IMR-90 (cell line): ENCODE results near the gene CD274. TPM values are rescaled to one million over a fixed set of nuclear protein-coding genes. Genes with fewer than 3 reads are reported as not detected.
A peak's percentile ranks its signal among the peaks of the same experiment; 100 is the strongest.

Experiments
- ATAC-seq: fragments of 200-7000 bp; cut with Tn5 transposase; 2 replicates; pipeline ENCODE4 v1.9.1; 2020; ENCODE audit warnings: low read depth, mild to moderate bottlenecking, moderate library complexity
- BruUV-seq: library from RNA; stranded (reverse); fragments of 400-500 nt; replicated peaks from 2 replicates; lab custom pipeline; 2021; lab: Mats Ljungman, UMichigan
- CTCF ChIA-PET: fragments of 300-600 bp; formaldehyde crosslinking; extraction: SDS; loops from one replicate; lab custom pipeline; 2021; ENCODE audit warnings: antibody characterized with exemption; lab: Yijun Ruan, JAX
- POLR2A ChIA-PET: fragments of 300-600 bp; sonication (Branson Sonifier 250); formaldehyde crosslinking; loops from one replicate; lab custom pipeline; 2022; ENCODE audit warnings: antibody characterized with exemption; ENCODE audit not compliant: unreplicated experiment; lab: Charles Lee
- DNase-seq: peaks from one replicate; pipeline ENCODE4 v3.0.0; 2013
- H2AFZ ChIP-seq: replicated peaks from 2 replicates; pipeline ENCODE3; 2013; ENCODE audit warnings: low read length, mild to moderate bottlenecking; ENCODE audit not compliant: poor library complexity
- H2AK5ac ChIP-seq: 2 replicates; pipeline ENCODE4 v1.6.1; 2013; ENCODE audit warnings: low read depth, low read length, inconsistent platforms
- H2AK9ac ChIP-seq: replicated peaks from 2 replicates; pipeline ENCODE3; 2013; ENCODE audit warnings: mild to moderate bottlenecking, low read depth, low read length, moderate library complexity; ENCODE audit not compliant: poor library complexity
- H2BK120ac ChIP-seq: 2 replicates; pipeline ENCODE4 v1.6.1; 2013; ENCODE audit warnings: low read depth, low read length, inconsistent platforms
- H2BK15ac ChIP-seq: 3 replicates; pipeline ENCODE4 v1.6.1; 2013; ENCODE audit warnings: low read depth, low read length, inconsistent platforms
- H2BK20ac ChIP-seq: 2 replicates; pipeline ENCODE4 v1.6.1; 2013; ENCODE audit warnings: low read depth, mild to moderate bottlenecking, inconsistent platforms, low read length, moderate library complexity
- H2BK5ac ChIP-seq: 2 replicates; pipeline ENCODE4 v1.6.1; 2013; ENCODE audit warnings: mild to moderate bottlenecking, low read depth, low read length, inconsistent platforms; ENCODE audit not compliant: poor library complexity, severe bottlenecking
- H3K14ac ChIP-seq: replicated peaks from 2 replicates; pipeline ENCODE4 v1.6.1; 2013; ENCODE audit warnings: low read depth, low read length, inconsistent platforms
- H3K18ac ChIP-seq: 2 replicates; pipeline ENCODE4 v1.6.1; 2013; ENCODE audit warnings: low read depth, low read length, control low read depth
- H3K23ac ChIP-seq: 2 replicates; pipeline ENCODE4 v1.6.1; 2013; ENCODE audit warnings: low read depth, low read length, inconsistent platforms
- H3K27ac ChIP-seq: 2 replicates; pipeline ENCODE4 v1.5.1; 2013; ENCODE audit warnings: mild to moderate bottlenecking, control low read depth, low read length; ENCODE audit not compliant: insufficient read depth
- H3K27me3 ChIP-seq: 2 replicates; pipeline ENCODE4 v1.6.1; 2013; ENCODE audit warnings: low read length; ENCODE audit not compliant: control insufficient read depth, insufficient read depth
- H3K36me3 ChIP-seq: 2 replicates; pipeline ENCODE4 v1.6.1; 2013; ENCODE audit warnings: low read length, mixed read lengths; ENCODE audit not compliant: control insufficient read depth, insufficient read depth
- H3K4ac ChIP-seq: 2 replicates; pipeline ENCODE4 v1.6.1; 2013; ENCODE audit warnings: low read depth, low read length, inconsistent platforms
- H3K4me1 ChIP-seq: 2 replicates; pipeline ENCODE4 v1.6.1; 2013; ENCODE audit warnings: low read length, mixed read lengths; ENCODE audit not compliant: control insufficient read depth, insufficient read depth
- H3K4me2 ChIP-seq: 2 replicates; pipeline ENCODE4 v1.6.1; 2013; ENCODE audit warnings: low read depth, mild to moderate bottlenecking, control low read depth, low read length, moderate library complexity
- H3K4me3 ChIP-seq: 2 replicates; pipeline ENCODE4 v1.5.1; 2013; ENCODE audit warnings: low read depth, mild to moderate bottlenecking, control low read depth, low read length, moderate library complexity; ENCODE audit not compliant: insufficient read depth
- H3K56ac ChIP-seq: 2 replicates; pipeline ENCODE4 v1.6.1; 2013; ENCODE audit warnings: low read length, inconsistent platforms; ENCODE audit not compliant: insufficient read depth; ENCODE audit errors: extremely low read depth
- H3K79me1 ChIP-seq, 2 experiments: 2 replicates each; pipeline ENCODE4 v1.6.1; 2013; ENCODE audit warnings: low read length in 2 of 2, inconsistent platforms in 1 of 2, low read depth in 1 of 2
- H3K9ac ChIP-seq: 2 replicates; pipeline ENCODE4 v1.6.1; 2013; ENCODE audit warnings: low read depth, low read length, control low read depth
- H3K9me1 ChIP-seq: 2 replicates; pipeline ENCODE4 v1.6.1; 2013; ENCODE audit warnings: low read length, inconsistent platforms; ENCODE audit not compliant: insufficient read depth
- H3K9me3 ChIP-seq: 2 replicates; pipeline ENCODE4 v1.6.1; 2013; ENCODE audit warnings: low read length; ENCODE audit not compliant: control insufficient read depth, insufficient read depth
- H4K20me1 ChIP-seq: 2 replicates; pipeline ENCODE4 v1.6.1; 2013; ENCODE audit warnings: low read length, inconsistent platforms; ENCODE audit not compliant: insufficient read depth
- H4K5ac ChIP-seq: 2 replicates; pipeline ENCODE4 v1.6.1; 2013; ENCODE audit warnings: mild to moderate bottlenecking, low read depth, low read length, control low read depth
- H4K8ac ChIP-seq, 2 experiments: 2 replicates each; pipeline ENCODE4 v1.6.1; 2013; ENCODE audit warnings: low read depth in 2 of 2, low read length in 2 of 2, control low read depth in 1 of 2, inconsistent platforms in 1 of 2
- H4K91ac ChIP-seq: 2 replicates; pipeline ENCODE4 v1.6.1; 2013; ENCODE audit warnings: low read depth, low read length, inconsistent platforms; ENCODE audit not compliant: insufficient read depth
- CEBPB ChIP-seq: IDR thresholded peaks from 2 replicates; pipeline ENCODE4 v1.6.1; 2012; ENCODE audit warnings: low read depth, low read length, improper control_type of control experiment
- CHD1 ChIP-seq: IDR thresholded peaks from 2 replicates; pipeline ENCODE4 v1.6.1; 2012; ENCODE audit warnings: low read depth, low read length, improper control_type of control experiment
- CTCF ChIP-seq: conservative IDR thresholded peaks from 2 replicates; pipeline ENCODE4 v1.5.1; 2012; ENCODE audit warnings: mild to moderate bottlenecking, low read depth, low read length, improper control_type of control experiment
- ELK1 ChIP-seq: fragments of 150-350 bp; IDR thresholded peaks from 2 replicates; pipeline ENCODE4 v1.6.1; 2016; ENCODE audit warnings: low read depth, mild to moderate bottlenecking, low read length, moderate library complexity, borderline replicate concordance
- FOS ChIP-seq: fragments of 150-350 bp; IDR thresholded peaks from 2 replicates; pipeline ENCODE4 v1.6.1; 2016; ENCODE audit warnings: low read depth, low read length
- MAFK ChIP-seq: IDR thresholded peaks from 2 replicates; pipeline ENCODE4 v1.6.1; 2012; ENCODE audit warnings: low read depth, low read length, improper control_type of control experiment
- MAZ ChIP-seq: IDR thresholded peaks from 2 replicates; pipeline ENCODE4 v1.6.1; 2012; ENCODE audit warnings: low read depth, mild to moderate bottlenecking, low read length, improper control_type of control experiment, moderate library complexity, borderline replicate concordance
- NFE2L2 ChIP-seq: fragments of 150-350 bp; IDR thresholded peaks from 2 replicates; pipeline ENCODE4 v1.6.1; 2016; ENCODE audit warnings: low read depth, mild to moderate bottlenecking, low read length
- RAD21 ChIP-seq: IDR thresholded peaks from 2 replicates; pipeline ENCODE4 v1.6.1; 2012; ENCODE audit warnings: low read length, improper control_type of control experiment
- RFX5 ChIP-seq: IDR thresholded peaks from 2 replicates; pipeline ENCODE4 v1.8.0; 2012; ENCODE audit warnings: low read depth, mild to moderate bottlenecking, low read length, moderate library complexity
- USF2 ChIP-seq: fragments of 150-350 bp; IDR thresholded peaks from 2 replicates; pipeline ENCODE4 v1.6.1; 2017; ENCODE audit warnings: mild to moderate bottlenecking, antibody characterized with exemption, low read length, low read depth
- WGBS, 2 experiments: methylation state at CpG; one replicate each; pipeline versions ENCODE4 v1.1.5 to v1.1.7; 2013; ENCODE audit warnings: missing lambda C conversion rate in 2 of 2; ENCODE audit not compliant: insufficient read length in 1 of 2; ENCODE audit errors: extremely low coverage in 2 of 2; 5-methylcytosine and 5-hydroxymethylcytosine counted together
- dilution Hi-C: fragments of 300-500 bp; cut with HindIII; formaldehyde crosslinking; loops from one replicate; pipeline ENCODE4 v1.14.3; 2018; ENCODE audit warnings: low sequenced_read_pairs; ENCODE audit not compliant: unreplicated experiment
- in situ Hi-C: fragments of 300-500 bp; cut with MboI; formaldehyde crosslinking; loops from 3 replicates; pipeline ENCODE4 v1.14.3; 2019; ENCODE audit warnings: low sequenced_read_pairs, inconsistent platforms, mixed read lengths
- intact Hi-C: fragments of 100-400 bp; cut with micrococcal nuclease; formaldehyde crosslinking; loops from 2 replicates; pipeline ENCODE4 v1.10.0; 2022
- polyA plus RNA-seq, 3 experiments: library from polyadenylated mRNA; depleted of rRNA; stranded (reverse); fragments of >200 nt; gene quantifications; 2 replicates each; pipeline ENCODE4 v1.2.3, GENCODE V29; 2012; ENCODE audit warnings: low replicate concordance in 1 of 3
- total RNA-seq: library from RNA; depleted of rRNA; stranded (reverse); fragments of >200 nt; gene quantifications from 2 replicates; pipeline ENCODE4 v1.2.3, GENCODE V29; 2012

CD274 gene
- total and polyA plus RNA-seq, 2 of the 4 experiments (the other 2 are of a cell fraction) = 17.4 to 19.4 TPM

GRCh38 chr9:5479994-5480694, 29.8 kb downstream of the CD274 start:
- H3K56ac ChIP-seq = no peak overlapping the region
- no peak overlapping the region for H2BK15ac ChIP-seq
- no peak overlapping the region for H3K23ac ChIP-seq
- H3K14ac ChIP-seq = no peak overlapping the region
- H3K4me1 ChIP-seq = no peaks in the 10 kb centered on the region
- H4K91ac ChIP-seq = no peak overlapping the region
- intact Hi-C loops (no loop called here), dilution Hi-C loops (no loop called here), in situ Hi-C loops (no loop called here)
- H3K4me2 ChIP-seq = no peak overlapping the region
- H3K9ac ChIP-seq = no peak overlapping the region
- no peak overlapping the region for H3K4ac ChIP-seq
- H2BK5ac ChIP-seq = peak overlapping the region; percentile 45
- no peak overlapping the region for H2AK9ac ChIP-seq
- ChIA-PET CTCF (interaction anchor here (0.9 to 1.1 kb wide), 2 partner anchors 110 to 353 kb away, joined by 3 read pairs; partner anchors contain the start of gene ERMP1), POLR2A (no interaction called here)
- DNase-seq (no peak), ATAC-seq (no peak)
- H4K5ac ChIP-seq = no peak overlapping the region
- H3K4me3 ChIP-seq = no peak overlapping the region
- H2AFZ ChIP-seq = no peak overlapping the region
- H2AK5ac ChIP-seq = no peak overlapping the region
- H2BK120ac ChIP-seq = no peak overlapping the region
- H3K27ac ChIP-seq = no peak overlapping the region
- no peaks in the 10 kb centered on the region for H3K36me3 ChIP-seq
- H3K9me1 ChIP-seq = no peaks in the 10 kb centered on the region; the same call in 1 of the 2 replicates
- no peaks in the 10 kb centered on the region for H4K20me1 ChIP-seq
- H3K9me3 ChIP-seq = no peaks in the 10 kb centered on the region
- H3K18ac ChIP-seq = no peak overlapping the region
- TF ChIP-seq MAZ (no peak), MAFK (no peak), CEBPB (no peak), ELK1 (no peak), CTCF (no peak), RFX5 (no peak), FOS (no peak), NFE2L2 (no peak), RAD21 (no peak), USF2 (no peak), CHD1 (no peak)
- no peak overlapping the region for H2BK20ac ChIP-seq
- no peaks in the 10 kb centered on the region for H3K27me3 ChIP-seq
- no TSS peak for BruUV-seq
- no peaks in the 10 kb centered on the region for H3K79me1 ChIP-seq
- no CpG with 5 or more reads among the region's 3 CpGs for WGBS, 2 experiments
- H4K8ac ChIP-seq = no peak overlapping the region
